IPS-NIHi11 (cell line): Measurements from ENCODE around the gene ALDOB.
A peak's percentile ranks its signal among the peaks of the same experiment; 100 is the strongest.
"Not testable (repeated sequence)": the region's sequence is repeated elsewhere in the genome, so short reads cannot be mapped to it uniquely, and the experiment has no call there.

Experiments
- DNase-seq: peaks from one replicate; pipeline ENCODE4 v3.0.0; 2012; ENCODE audit warnings: mixed read lengths, low spot score

The ALDOB gene

GRCh38 chr9:101421653-101422065 is 13.9 kb downstream of the ALDOB start:
- DNase-seq = no peak

GRCh38 chr9:101419863-101420262 is 15.7 kb downstream of the ALDOB start:
- no peak for DNase-seq

DNA sequence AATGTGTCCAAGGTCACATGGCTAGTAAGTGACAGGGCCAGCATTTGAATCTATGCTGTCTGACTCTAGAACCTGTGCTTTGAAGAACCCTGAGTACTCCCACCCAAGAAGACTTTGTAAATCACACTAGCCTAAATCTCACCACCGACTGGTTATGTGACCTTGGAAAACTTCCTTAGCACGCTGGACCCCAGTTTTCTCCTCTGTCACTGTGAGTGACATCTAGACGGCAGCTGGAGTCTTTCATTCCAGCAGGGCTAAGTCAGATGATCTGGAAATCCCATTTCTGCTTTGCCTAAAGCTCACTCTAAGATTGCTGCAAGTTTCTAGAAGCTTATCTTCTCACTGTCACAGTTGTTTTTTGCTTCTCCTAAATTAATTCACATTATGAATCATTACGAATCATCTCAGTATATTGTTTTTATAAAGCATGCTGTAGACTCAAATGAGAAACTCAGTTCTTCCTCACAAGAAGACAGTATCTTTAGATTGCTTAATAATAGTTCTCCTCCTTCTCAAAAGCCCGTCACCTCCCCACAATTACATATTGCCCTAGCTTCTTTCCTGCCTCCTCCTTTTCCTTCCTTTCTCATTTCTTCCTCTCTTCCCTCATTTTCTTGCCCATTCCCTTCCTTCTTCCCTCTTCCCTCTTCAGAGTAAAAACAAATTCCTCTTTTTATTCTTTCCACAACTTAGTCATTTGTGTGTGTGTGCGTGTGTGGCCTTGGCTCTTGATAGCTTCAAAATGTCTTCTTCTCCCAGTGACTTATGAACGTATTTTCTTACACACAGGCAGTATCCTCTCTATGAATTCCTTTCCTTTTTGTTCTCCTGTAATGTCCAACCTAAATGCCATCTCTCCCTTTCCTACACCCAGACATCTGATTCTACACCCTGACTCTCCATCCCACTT is 16.8 kb downstream of the ALDOB start:
- no peak for DNase-seq

DNA sequence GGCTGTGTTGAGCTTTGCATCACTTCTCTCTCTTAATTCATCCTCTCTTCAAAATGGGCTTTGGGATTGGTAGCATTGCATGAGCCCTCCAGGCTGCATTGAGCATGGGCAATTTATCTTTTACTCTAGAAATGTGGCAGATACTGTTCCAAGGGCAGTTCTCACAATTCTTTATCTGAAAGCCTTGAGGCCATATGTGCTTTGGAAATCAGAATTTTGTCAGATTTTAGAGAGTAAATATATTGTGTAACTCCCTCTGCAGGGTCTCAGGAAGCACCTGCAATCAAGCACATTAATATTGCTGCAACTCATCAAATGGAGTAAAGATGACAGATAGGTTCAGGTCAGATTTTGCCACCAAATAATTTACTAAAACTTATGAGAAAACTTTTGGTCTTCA is 17.6 kb downstream of the ALDOB start:
- no peak for DNase-seq

GRCh38 chr9:101417389-101417788 is 18.2 kb downstream of the ALDOB start:
- DNase-seq = no peak

- DNase-seq = no peak
Observed at GRCh38 chr9:101415578-101415977, 20.0 kb downstream of the ALDOB start.

- no peak for DNase-seq
Observed at GRCh38 chr9:101414839-101415238, 20.7 kb downstream of the ALDOB start.

GRCh38 chr9:101409079-101409477 is 26.5 kb downstream of the ALDOB start:
- no peak for DNase-seq

GRCh38 chr9:101408374-101409078 is 27.0 kb downstream of the ALDOB start:
- no peak for DNase-seq

- DNase-seq = no peak
Observed at GRCh38 chr9:101403516-101404285, 31.9 kb downstream of the ALDOB start.

GRCh38 chr9:101400120-101400519 is 35.5 kb downstream of the ALDOB start:
- no peak for DNase-seq

DNA sequence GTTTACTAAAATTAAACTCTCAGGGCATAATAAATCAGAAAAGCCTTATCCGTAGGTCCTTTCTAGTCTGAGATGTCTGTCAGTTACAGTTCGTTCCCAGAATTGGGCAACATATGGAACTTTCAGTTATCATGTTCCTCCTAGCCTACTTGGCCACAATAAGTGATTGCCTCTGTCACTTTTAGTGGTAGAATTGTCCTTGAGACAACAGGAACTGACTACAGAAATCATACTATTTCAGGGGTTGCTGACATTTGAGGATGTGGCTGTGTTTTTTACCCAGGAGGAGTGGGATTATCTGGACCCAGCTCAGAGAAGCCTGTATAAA is 36.0 kb downstream of the ALDOB start:
- no peak for DNase-seq

DNA sequence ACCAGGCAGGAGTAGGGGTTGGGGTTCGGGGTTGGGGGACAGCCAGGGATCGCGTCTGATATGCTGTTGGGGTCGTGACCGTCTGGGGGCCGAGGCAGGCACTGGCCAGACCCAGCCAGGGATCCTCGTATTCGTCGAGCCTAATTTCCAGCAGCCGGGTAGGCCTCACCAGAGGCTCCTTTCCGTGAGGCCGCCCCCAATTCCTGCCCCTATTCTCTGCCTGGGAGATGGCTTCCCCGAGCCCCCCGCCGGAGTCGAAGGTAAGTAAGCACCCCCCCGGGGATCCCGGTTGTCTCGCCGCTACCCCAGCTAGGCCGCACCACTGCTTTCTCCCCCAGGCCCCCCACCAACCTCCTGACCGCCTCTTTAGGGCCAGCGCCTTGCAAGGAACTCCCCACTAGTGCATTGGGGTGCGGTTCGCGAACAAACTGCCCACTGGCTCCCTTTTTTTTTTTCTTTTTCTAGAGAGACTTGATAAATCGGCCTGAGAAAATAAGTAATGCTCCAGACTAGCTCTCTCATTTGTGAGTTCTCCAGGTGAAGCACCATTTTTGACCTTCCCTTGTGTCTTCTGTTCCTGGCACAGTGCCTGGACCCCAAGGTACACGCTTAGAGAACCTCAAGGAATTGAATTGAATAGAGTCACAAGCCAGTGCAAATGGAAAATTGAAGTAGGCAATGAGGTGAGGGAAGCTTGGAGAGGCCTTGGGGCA is 36.5 kb downstream of the ALDOB start:
- no peak for DNase-seq

GRCh38 chr9:101398068-101398929 is 37.3 kb downstream of the ALDOB start, which contains the start of the genes MRPL50 and ZNF189:
MRPL50 (minus strand) TSS chr9:101398618; CDS start chr9:101398592, 26 bp downstream.
ZNF189 (plus strand) TSS chr9:101398851; CDS start chr9:101399157, 306 bp downstream.
- DNase-seq = peak; percentile 95

DNA sequence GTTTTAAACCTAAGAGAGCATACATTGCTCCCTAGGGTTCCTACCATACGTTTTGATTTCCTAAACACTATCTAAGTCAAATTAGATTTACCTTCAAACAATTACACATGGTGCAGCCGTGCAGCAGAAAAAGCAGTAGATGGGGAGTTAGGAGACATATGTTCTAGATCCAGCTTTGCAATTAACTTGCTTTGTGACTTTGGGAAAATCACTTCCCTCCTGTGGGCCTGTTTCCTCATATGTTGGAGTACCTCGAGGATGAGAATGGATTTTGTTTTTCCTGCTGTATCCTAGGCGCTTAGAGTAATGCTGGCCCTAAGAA is 37.9 kb downstream of the ALDOB start:
- no peak for DNase-seq

DNA sequence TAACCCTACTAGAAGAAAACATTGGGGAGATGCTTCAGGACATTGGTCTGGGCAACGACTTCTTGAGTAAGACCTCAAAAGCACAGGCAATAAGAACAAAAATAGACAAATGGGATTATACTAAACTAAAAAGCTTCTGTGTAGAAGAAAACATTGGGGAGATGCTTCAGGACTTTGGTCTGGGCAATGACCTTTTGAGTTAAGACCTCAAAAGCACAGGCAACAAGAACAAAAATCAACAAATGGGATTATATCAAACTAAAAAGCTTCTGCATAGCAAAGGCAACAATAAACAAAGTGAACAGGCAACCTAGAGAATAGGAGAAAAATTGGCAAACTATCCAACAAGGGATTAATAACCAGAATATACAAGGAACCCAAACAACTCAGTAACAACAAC is 40.9 kb downstream of the ALDOB start:
- DNase-seq = no peak

GRCh38 chr9:101393135-101393534 is 42.4 kb downstream of the ALDOB start:
- no peak for DNase-seq

- no peak for DNase-seq
Observed at GRCh38 chr9:101388507-101388993, 47.0 kb downstream of the ALDOB start.

- DNase-seq = peak; percentile 20
Observed at GRCh38 chr9:101387871-101388506, 47.6 kb downstream of the ALDOB start.

- not testable (repeated sequence) for DNase-seq
Observed at GRCh38 chr9:101384873-101385536, 50.6 kb downstream of the ALDOB start, which contains the start of gene BAAT. BAAT (minus strand) TSS chr9:101385006; CDS start chr9:101371404, 13,602 bp downstream.
